Mesothelial cell of epicardium (in vitro differentiated cells): ENCODE results near the gene ERGIC3. TPM values are rescaled to one million over a fixed set of nuclear protein-coding genes. Genes with fewer than 3 reads are reported as not detected.
"Not testable (repeated sequence)": the region's sequence is repeated elsewhere in the genome, so short reads cannot be mapped to it uniquely, and the experiment has no call there.

ENCODE experiments used
- DNase-seq, 2 experiments: peaks; one replicate each; pipeline ENCODE4 v3.0.0; 2021; ENCODE audit warnings: low spot score in 2 of 2; ENCODE audit not compliant: unreplicated experiment in 2 of 2
- H3K27ac Mint-ChIP-seq: 2 replicates; pipeline ENCODE4 v1.8.0; 2021; ENCODE audit warnings: mixed read lengths
- H3K27me3 Mint-ChIP-seq: 2 replicates; pipeline ENCODE4 v1.8.0; 2021; ENCODE audit warnings: low read depth, mixed read lengths
- H3K36me3 Mint-ChIP-seq: 2 replicates; pipeline ENCODE4 v1.8.0; 2021; ENCODE audit warnings: mixed read lengths
- H3K4me1 Mint-ChIP-seq: 2 replicates; pipeline ENCODE4 v1.8.0; 2021; ENCODE audit warnings: mixed read lengths
- H3K4me3 Mint-ChIP-seq: 2 replicates; pipeline ENCODE4 v1.8.0; 2021; ENCODE audit warnings: mild to moderate bottlenecking, moderate library complexity, mixed read lengths
- H3K9me3 Mint-ChIP-seq: 2 replicates; pipeline ENCODE4 v1.8.0; 2021; ENCODE audit warnings: mixed read lengths
- total RNA-seq: library from RNA; stranded (reverse); gene quantifications from 3 replicates; pipeline ENCODE4 v1.2.1, GENCODE V29; 2021
- TF ChIP-seq, protein P1 (sequence below): fragments of 200-600 bp; sonication (generic); IDR thresholded peaks from one replicate; pipeline ENCODE4 v1.5.0; 2021; ENCODE audit warnings: antibody characterized with exemption; ENCODE audit not compliant: unreplicated experiment

The ERGIC3 gene
- total RNA-seq, 1 donor from 2014 or later: 255 TPM

DNA sequence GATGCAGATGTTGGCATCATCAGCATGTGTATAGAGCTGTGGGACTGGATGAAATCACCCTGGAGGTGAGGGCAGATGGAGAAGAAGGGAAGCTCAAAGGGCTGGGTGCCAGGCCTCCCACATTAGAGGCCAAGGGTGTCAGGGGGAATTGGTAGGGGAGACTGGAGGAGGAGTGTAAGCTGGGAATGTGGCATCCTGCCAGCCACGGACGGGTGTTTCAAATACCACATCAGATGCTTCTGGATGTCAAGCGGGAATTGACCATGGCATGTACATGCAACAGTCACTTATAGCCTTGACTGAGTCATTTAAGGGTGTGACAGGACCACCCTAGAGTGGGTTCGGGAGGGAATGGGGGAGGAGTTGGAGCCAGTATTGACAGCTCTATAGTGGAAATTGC lies 9.6 kb downstream of the ERGIC3 start:
- H3K27ac Mint-ChIP-seq: no peak overlapping the region
- DNase-seq: no peak
- TF ChIP-seq, protein P1, sequence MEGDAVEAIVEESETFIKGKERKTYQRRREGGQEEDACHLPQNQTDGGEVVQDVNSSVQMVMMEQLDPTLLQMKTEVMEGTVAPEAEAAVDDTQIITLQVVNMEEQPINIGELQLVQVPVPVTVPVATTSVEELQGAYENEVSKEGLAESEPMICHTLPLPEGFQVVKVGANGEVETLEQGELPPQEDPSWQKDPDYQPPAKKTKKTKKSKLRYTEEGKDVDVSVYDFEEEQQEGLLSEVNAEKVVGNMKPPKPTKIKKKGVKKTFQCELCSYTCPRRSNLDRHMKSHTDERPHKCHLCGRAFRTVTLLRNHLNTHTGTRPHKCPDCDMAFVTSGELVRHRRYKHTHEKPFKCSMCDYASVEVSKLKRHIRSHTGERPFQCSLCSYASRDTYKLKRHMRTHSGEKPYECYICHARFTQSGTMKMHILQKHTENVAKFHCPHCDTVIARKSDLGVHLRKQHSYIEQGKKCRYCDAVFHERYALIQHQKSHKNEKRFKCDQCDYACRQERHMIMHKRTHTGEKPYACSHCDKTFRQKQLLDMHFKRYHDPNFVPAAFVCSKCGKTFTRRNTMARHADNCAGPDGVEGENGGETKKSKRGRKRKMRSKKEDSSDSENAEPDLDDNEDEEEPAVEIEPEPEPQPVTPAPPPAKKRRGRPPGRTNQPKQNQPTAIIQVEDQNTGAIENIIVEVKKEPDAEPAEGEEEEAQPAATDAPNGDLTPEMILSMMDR: no peak
- no peaks in the 10 kb centered on the region for H3K4me1 Mint-ChIP-seq
- peaks cover 22% of the 10 kb centered on the region for H3K36me3 Mint-ChIP-seq
- H3K9me3 Mint-ChIP-seq: no peaks in the 10 kb centered on the region
- no peak overlapping the region for H3K4me3 Mint-ChIP-seq
- no peaks in the 10 kb centered on the region for H3K27me3 Mint-ChIP-seq

DNA sequence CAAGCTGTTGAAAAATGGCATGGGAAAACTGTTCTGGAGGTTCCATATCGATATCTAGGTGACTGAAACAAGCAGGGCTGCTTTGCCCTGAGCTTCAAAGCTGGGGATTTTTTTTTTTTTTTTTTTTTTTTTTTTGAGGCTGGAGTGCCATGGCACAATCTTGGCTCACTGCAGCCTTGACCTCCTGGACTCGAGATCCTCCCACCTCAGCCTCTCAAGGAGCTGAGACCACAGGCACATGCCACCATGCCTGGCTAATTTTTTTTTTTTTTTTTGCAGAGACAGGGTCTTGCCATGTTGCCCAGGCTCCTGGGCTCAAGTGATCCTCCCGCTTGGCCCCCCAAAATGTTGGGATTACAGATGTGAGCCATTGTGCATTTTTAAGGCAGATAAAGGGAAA lies 11.0 kb downstream of the ERGIC3 start:
- Mint-ChIP-seq H3K4me1 (no peaks in the 10 kb centered on the region), H3K27ac (no peak overlapping the region), H3K4me3 (no peak overlapping the region), H3K27me3 (no peaks in the 10 kb centered on the region), H3K36me3 (peaks cover 28% of the 10 kb centered on the region), H3K9me3 (no peaks in the 10 kb centered on the region)
- TF ChIP-seq, protein P1: no peak
- no peak for DNase-seq

DNA sequence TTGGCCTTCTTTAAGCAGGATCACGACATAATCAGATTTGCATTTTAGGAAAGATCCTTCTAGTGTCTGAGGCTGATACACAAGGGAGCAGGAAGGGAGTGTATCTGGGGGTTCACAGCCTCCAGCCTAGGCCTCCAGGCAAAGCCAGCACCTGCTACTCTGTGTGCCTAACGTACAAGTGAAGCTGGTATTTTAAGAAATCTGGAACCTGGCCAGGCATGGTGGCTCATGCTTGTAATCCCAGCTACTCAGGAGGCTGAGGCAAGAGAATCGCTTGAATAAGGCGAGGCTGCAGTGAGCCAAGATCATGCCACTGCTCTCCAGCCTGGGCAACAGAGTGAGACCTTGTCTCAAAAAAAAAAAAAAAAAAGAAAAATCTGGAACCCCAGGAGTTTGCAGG lies 13.6 kb downstream of the ERGIC3 start:
- not testable (repeated sequence) for H3K27me3 Mint-ChIP-seq, H3K4me1 Mint-ChIP-seq, H3K4me3 Mint-ChIP-seq, DNase-seq, H3K27ac Mint-ChIP-seq, H3K9me3 Mint-ChIP-seq
- peaks cover 27% of the 10 kb centered on the region for H3K36me3 Mint-ChIP-seq

- Mint-ChIP-seq H3K27me3 (no peaks in the 10 kb centered on the region), H3K4me3 (no peak overlapping the region), H3K4me1 (no peaks in the 10 kb centered on the region), H3K27ac (no peak overlapping the region), H3K36me3 (peaks cover 27% of the 10 kb centered on the region), H3K9me3 (no peaks in the 10 kb centered on the region)
- DNase-seq: no peak
- TF ChIP-seq, protein P1: no peak
Measured at GRCh38 chr20:35555951-35556645, 14.2 kb downstream of the ERGIC3 start.

- no peaks in the 10 kb centered on the region for H3K4me1 Mint-ChIP-seq
- TF ChIP-seq, protein P1: no peak
- DNase-seq: no peak
Measured at GRCh38 chr20:35556871-35557270, 15.0 kb downstream of the ERGIC3 start.

DNA sequence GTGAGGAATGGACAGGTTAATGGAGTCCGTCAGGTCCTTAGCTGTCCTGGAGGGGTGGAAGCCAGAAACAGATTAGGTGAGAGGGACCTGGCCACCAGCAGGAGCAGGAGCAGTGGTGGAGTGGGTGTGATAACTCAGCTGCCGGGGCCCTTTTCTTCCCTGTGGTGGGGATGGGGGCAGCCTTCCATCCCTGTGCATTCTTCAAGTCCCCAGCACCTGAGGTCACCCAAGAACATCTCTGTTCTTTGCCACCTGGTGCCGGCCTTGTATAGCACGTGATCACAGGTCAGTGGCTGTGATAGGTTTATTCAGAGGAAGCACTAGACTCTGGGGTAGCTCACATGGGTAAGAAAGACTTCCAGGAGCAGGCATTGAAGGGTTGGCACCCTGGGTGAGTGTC lies 16.6 kb downstream of the ERGIC3 start:
- Mint-ChIP-seq H3K9me3 (no peaks in the 10 kb centered on the region), H3K4me3 (no peak overlapping the region), H3K4me1 (no peaks in the 10 kb centered on the region), H3K27ac (peak overlapping the region; percentile 35), H3K27me3 (no peaks in the 10 kb centered on the region), H3K36me3 (peaks cover 27% of the 10 kb centered on the region)
- TF ChIP-seq, protein P1: no peak
- DNase-seq: no peak

More at GRCh38 chr20:35556871-35557270, 15.0 kb downstream of the ERGIC3 start:
- Mint-ChIP-seq H3K36me3 (peaks cover 27% of the 10 kb centered on the region), H3K27ac (no peak overlapping the region), H3K4me3 (no peak overlapping the region), H3K27me3 (no peaks in the 10 kb centered on the region), H3K9me3 (no peaks in the 10 kb centered on the region)
